Motor neuron (in vitro differentiated cells): ENCODE results near the gene LDLRAD1. TPM values are rescaled to one million over a fixed set of nuclear protein-coding genes. Genes with fewer than 3 reads are reported as not detected.
"Not testable (repeated sequence)": the region's sequence is repeated elsewhere in the genome, so short reads cannot be mapped to it uniquely, and the experiment has no call there.

Experiments
- ATAC-seq, 8 experiments: fragments of 200-7000 bp; cut with Tn5 transposase; replicated peaks in 6 of 8; 2 replicates each; pipeline ENCODE4 v1.8.0; 2021; ENCODE audit warnings: mild to moderate bottlenecking in 8 of 8, moderate library complexity in 8 of 8
- H3K27ac ChIP-seq, 2 donors: fragments of 250-450 bp; sonication (Bioruptor Pico); 2 replicates each; pipeline ENCODE4 v1.9.0; 2021; ENCODE audit warnings: antibody characterized with exemption in 2 of 2, mild to moderate bottlenecking in 2 of 2, moderate library complexity in 1 of 2
- H3K4me1 ChIP-seq, 2 donors: fragments of 250-450 bp; sonication (Bioruptor Pico); replicated peaks in 1 of 2; 2 replicates each; pipeline ENCODE4 v1.6.1; 2021; ENCODE audit warnings: antibody characterized with exemption in 2 of 2, mild to moderate bottlenecking in 2 of 2, moderate library complexity in 1 of 2
- H3K4me3 ChIP-seq, 5 donors: fragments of 250-450 bp; sonication (Bioruptor Pico); 2 replicates each; pipeline ENCODE4 v1.9.0; 2021; ENCODE audit warnings: antibody characterized with exemption in 5 of 5, mild to moderate bottlenecking in 5 of 5, moderate library complexity in 4 of 5
- WGBS, 10 experiments: fragments of 450-650 bp; shearing (Covaris generic); methylation state at CpG; one replicate each; pipeline ENCODE4 v1.0.0; 2022; 5-methylcytosine and 5-hydroxymethylcytosine counted together
- in situ Hi-C, 9 experiments: fragments of 400-800 bp; cut with MboI; loops; one replicate each; pipeline ENCODE4 v1.15.0; 2021; ENCODE audit warnings: low sequenced_read_pairs in 9 of 9, low pct_unique_long_range_greater_than_20kb in 2 of 9; ENCODE audit not compliant: unreplicated experiment in 9 of 9
- total RNA-seq, 8 experiments: library from RNA; unstranded; fragments of 300-600 nt; gene quantifications; 2 replicates each; pipeline versions ENCODE4 v1.2.3 to v1.2.4, GENCODE V29; 2022

The LDLRAD1 gene
- total RNA-seq, 8 experiments from 2014 or later = 0.14 to 0.43 (median 0.17) TPM; not detected in 4

GRCh38 chr1:54041806-54042205 lies 23.8 kb upstream of the LDLRAD1 start:
- H3K4me3 ChIP-seq = no peak overlapping the region
- in situ Hi-C loops = no loop called here
- ATAC-seq = no peak
- no peaks in the 10 kb centered on the region for H3K4me1 ChIP-seq
- no peak overlapping the region for H3K27ac ChIP-seq
- WGBS, 10 experiments = 0 to 75% (median 38%) methylated on average over 1 of the region's 1 CpG; no CpG with 5 or more reads in 1 of the 10 experiments

GRCh38 chr1:54037476-54037875 lies 19.5 kb upstream of the LDLRAD1 start:
- ATAC-seq = peak in 2 of 8 experiments; percentile 18 to 27
- in situ Hi-C loops = no loop called here
- Histone ChIP-seq H3K4me1 (no peaks in the 10 kb centered on the region), H3K4me3 (no peak overlapping the region), H3K27ac (no peak overlapping the region)

DNA sequence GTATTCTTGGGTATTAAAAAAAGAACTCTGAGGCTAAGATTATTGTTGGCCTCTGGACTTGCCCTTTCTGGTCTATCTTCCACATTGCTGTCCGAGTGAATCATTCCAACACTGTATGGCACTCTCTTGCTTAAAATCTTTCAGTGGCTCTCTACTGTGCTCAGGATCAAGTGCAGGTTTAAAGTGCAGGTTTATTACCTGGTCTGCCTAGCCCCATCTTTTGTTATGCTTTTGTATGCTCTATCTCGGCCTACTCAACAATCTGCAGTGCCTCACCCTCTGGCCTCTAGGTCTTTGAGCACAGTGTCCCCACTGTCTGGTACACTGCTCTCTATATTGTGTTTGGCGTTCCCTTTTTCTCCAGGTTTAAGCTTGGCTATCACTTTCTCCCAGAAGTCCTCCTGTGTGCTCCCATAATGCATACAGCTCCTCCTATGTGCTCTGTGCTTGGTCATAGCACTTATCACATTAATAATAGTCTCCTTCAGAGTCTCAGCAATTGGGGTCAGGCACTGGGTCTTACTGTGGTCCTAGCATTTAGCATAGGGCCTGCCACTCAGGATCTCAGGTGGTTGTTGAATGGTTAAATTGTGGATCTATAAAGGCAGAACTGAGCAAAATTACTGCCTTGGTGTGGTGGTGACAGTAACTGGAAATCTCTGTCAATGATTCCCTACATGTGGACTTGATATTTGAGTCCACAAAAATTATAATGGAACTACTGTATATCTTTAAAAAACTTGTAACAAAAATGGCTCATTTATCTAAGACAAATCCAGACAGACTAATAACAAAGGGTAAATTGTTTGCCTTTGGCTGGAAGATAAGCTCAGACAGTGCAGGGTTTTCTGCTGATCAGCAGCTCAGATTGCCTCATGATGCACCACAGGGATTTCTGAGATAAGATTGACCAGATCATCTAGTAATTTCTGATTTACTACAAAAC lies 10.6 kb upstream of the LDLRAD1 start:
- H3K4me3 ChIP-seq = no peak overlapping the region
- in situ Hi-C loops = no loop called here
- H3K27ac ChIP-seq = no peak overlapping the region
- 33 to 100% (median 81%) methylated on average over 1 to 3 of the region's 3 CpGs; no CpG with 5 or more reads in 3 of the 10 experiments for WGBS, 10 experiments
- H3K4me1 ChIP-seq = no peaks in the 10 kb centered on the region
- peak in 1 of 8 experiments; percentile 38 for ATAC-seq

DNA sequence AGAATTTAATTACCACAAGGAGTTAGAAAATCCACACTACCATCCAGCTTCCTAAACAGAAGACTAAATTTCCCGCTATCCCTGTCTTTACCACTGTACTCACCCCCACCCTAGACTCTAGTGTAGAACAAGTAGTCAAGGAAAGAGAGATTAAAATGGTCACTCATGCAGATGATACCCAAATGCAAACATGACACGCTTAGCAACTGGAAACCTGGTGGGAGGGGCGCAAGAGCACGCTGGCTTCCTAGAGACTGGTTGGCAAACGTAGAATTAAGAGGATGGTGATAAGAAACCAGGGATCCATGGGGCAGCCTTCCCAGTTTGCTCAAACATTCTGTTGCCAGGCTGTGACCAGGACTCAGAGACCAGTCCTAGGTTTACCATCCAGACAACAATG lies 9.9 kb upstream of the LDLRAD1 start:
- WGBS, 10 experiments = 87 to 100% (median 90%) methylated on average over 1 to 5 of the region's 5 CpGs; no CpG with 5 or more reads in 2 of the 10 experiments
- no peaks in the 10 kb centered on the region for H3K4me1 ChIP-seq
- in situ Hi-C loops = no loop called here
- ATAC-seq = peak in 2 of 8 experiments; percentile 17 to 93
- no peak overlapping the region for H3K27ac ChIP-seq
- H3K4me3 ChIP-seq = no peak overlapping the region

- H3K27ac ChIP-seq, H3K4me1 ChIP-seq, in situ Hi-C loops, ATAC-seq, H3K4me3 ChIP-seq: not testable (repeated sequence)
- 33 to 100% (median 81%) methylated on average over 1 of the region's 1 CpG; no CpG with 5 or more reads in 2 of the 10 experiments for WGBS, 10 experiments
Measured at GRCh38 chr1:54024811-54025210, 6.8 kb upstream of the LDLRAD1 start.

DNA sequence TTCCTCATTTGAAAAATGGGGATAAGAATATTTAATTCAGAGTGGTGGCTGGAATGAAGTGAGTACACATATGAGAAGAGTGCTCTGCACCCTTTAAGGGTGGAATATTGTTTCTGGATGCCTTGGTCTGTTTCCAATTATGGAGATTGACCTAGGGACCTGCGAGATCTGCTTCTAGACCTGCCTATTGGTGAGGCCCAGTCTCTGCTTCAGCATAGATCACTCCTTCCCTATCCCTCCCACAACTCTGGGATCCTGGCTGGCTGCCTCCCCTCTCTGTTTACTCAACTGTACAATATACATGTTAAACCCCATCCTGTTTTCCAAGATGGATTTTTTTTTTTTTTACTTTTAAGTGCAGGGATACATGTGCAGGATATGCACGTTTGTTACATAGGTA lies 6.4 kb upstream of the LDLRAD1 start:
- Histone ChIP-seq H3K4me1 (no peaks in the 10 kb centered on the region), H3K27ac (no peak overlapping the region), H3K4me3 (no peak overlapping the region)
- in situ Hi-C loops = no loop called here
- 0 to 100% (median 86%) methylated on average over 1 to 2 of the region's 2 CpGs; no CpG with 5 or more reads in 1 of the 10 experiments for WGBS, 10 experiments
- peak in 3 of 8 experiments; percentile 94 to 95 (median 95) for ATAC-seq

DNA sequence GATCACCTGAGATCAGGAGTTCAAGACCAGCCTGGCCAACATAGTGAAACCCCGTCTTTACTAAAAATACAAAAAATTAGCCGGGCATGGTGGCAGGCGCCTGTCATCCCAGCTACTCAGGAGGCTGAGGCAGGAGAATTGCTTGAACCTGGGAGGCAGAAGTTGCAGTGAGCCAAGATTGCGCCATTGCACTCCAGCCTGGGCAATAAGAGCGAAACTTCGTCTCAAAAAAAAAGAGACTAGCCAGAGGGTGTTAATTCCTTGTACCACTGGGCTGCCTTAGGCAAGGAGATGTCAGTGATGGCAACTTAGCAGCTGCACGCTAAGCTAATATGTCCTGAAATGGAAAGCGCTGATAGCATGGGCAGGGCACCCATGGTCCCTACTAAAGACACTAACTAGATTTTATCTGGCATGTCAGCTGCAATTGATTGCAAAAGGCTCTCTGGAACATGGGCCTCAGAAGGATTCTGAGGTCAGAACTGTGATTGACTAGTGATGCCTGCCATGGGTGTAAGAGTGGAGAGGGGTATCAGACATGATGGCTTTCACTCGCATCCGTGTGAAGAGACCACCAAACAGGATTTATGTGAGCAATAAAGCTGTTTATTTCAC lies 1.7 kb upstream of the LDLRAD1 start:
- WGBS, 10 experiments = 50 to 100% (median 90%) methylated on average over 2 to 8 of the region's 10 CpGs; no CpG with 5 or more reads in 2 of the 10 experiments
- H3K27ac ChIP-seq, H3K4me1 ChIP-seq, ATAC-seq, H3K4me3 ChIP-seq, in situ Hi-C loops: not testable (repeated sequence)

- H3K4me3 ChIP-seq = no peak overlapping the region
- in situ Hi-C loops = no loop called here
- H3K27ac ChIP-seq = no peak overlapping the region
- 0 to 100% (median 62%) methylated on average over 1 to 5 of the region's 5 CpGs; no CpG with 5 or more reads in 2 of the 10 experiments for WGBS, 10 experiments
- no peaks in the 10 kb centered on the region for H3K4me1 ChIP-seq
- no peak for ATAC-seq
Measured at GRCh38 chr1:54018635-54019034, 649 bp upstream of the LDLRAD1 start.

GRCh38 chr1:54016343-54017282 lies 1.4 kb downstream of the LDLRAD1 start:
- WGBS, 10 experiments = 0 to 100% (median 63%) methylated on average over 1 to 8 of the region's 8 CpGs
- Histone ChIP-seq H3K4me1 (no peaks in the 10 kb centered on the region), H3K27ac (no peak overlapping the region), H3K4me3 (no peak overlapping the region)
- in situ Hi-C loops = no loop called here
- peak in 3 of 8 experiments; percentile 65 to 84 (median 80) for ATAC-seq

- ATAC-seq = peak in 4 of 8 experiments; percentile 38 to 44 (median 40)
- Histone ChIP-seq H3K4me1 (no peaks in the 10 kb centered on the region), H3K27ac (no peak overlapping the region), H3K4me3 (no peak overlapping the region)
- 36 to 76% (median 50%) methylated on average over 2 to 6 of the region's 17 CpGs; no CpG with 5 or more reads in 7 of the 10 experiments for WGBS, 10 experiments
- in situ Hi-C loops = no loop called here
Measured at GRCh38 chr1:54014009-54014629, 3.9 kb downstream of the LDLRAD1 start.

GRCh38 chr1:54013393-54014008 lies 4.5 kb downstream of the LDLRAD1 start:
- 20 to 90% (median 74%) methylated on average over 1 to 5 of the region's 8 CpGs; no CpG with 5 or more reads in 6 of the 10 experiments for WGBS, 10 experiments
- H3K4me1 ChIP-seq = no peaks in the 10 kb centered on the region
- ATAC-seq = no peak
- H3K4me3 ChIP-seq = no peak overlapping the region
- in situ Hi-C loops = no loop called here
- no peak overlapping the region for H3K27ac ChIP-seq

GRCh38 chr1:54012863-54013262 lies 5.1 kb downstream of the LDLRAD1 start:
- Histone ChIP-seq H3K4me1 (no peaks in the 10 kb centered on the region), H3K27ac (no peak overlapping the region), H3K4me3 (no peak overlapping the region)
- WGBS, 10 experiments = 0 to 79% (median 59%) methylated on average over 1 to 8 of the region's 8 CpGs; no CpG with 5 or more reads in 4 of the 10 experiments
- in situ Hi-C loops = no loop called here
- ATAC-seq = no peak
